GM12878 (cell line): ENCODE results near the gene LRRN1. TPM values are rescaled to one million over a fixed set of nuclear protein-coding genes. Genes with fewer than 3 reads are reported as not detected.

ENCODE experiments used
- ATAC-seq: fragments of 200-7000 bp; cut with Tn5 transposase; 3 replicates; pipeline ENCODE4 v1.9.1; 2020; ENCODE audit warnings: mild to moderate bottlenecking, moderate library complexity
- BruUV-seq: library from RNA; stranded (reverse); fragments of 400-500 nt; replicated peaks from 2 replicates; lab custom pipeline; 2021; lab: Mats Ljungman, UMichigan
- CTCF ChIA-PET: fragments of 300-600 bp; sonication (Branson Sonifier 250); formaldehyde crosslinking; extraction: SDS; loops from one replicate; lab custom pipeline; 2021; ENCODE audit warnings: inconsistent platforms; lab: Yijun Ruan, JAX
- POLR2A ChIA-PET: fragments of 350-600 bp; formaldehyde crosslinking; extraction: SDS; loops from one replicate; lab custom pipeline; 2021; ENCODE audit warnings: inconsistent platforms; lab: Charles Lee
- RAD21 ChIA-PET: fragments of 300-600 bp; sonication (Branson Sonifier 250); formaldehyde crosslinking; loops from one replicate; lab custom pipeline; 2023; ENCODE audit warnings: antibody characterized with exemption; ENCODE audit not compliant: unreplicated experiment; lab: Charles Lee
- SMC1A ChIA-PET: fragments of 300-600 bp; sonication (Branson Sonifier 250); formaldehyde crosslinking; loops from one replicate; lab custom pipeline; 2023; ENCODE audit not compliant: unreplicated experiment, uncharacterized antibody; lab: Charles Lee
- DNase-seq: peaks from one replicate; pipeline ENCODE4 v3.0.0-alpha.2; 2011; ENCODE audit warnings: low read depth, low spot score
- FAIRE-seq: peaks from 3 replicates; lab custom pipeline; 2011; peaks lifted over from hg19 to GRCh38; lab: Jason Lieb, UNC
- H2AFZ ChIP-seq: 2 replicates; pipeline ENCODE4 v1.6.0; 2011; ENCODE audit warnings: low read depth, low read length, control low read depth; ENCODE audit not compliant: control insufficient read depth
- H3K27ac ChIP-seq: 2 replicates; pipeline ENCODE4 v1.5.1; 2011; ENCODE audit warnings: control low read depth; ENCODE audit not compliant: control insufficient read depth, insufficient read depth
- H3K27me3 ChIP-seq, 2 experiments: replicated peaks in 1 of 2; 2 replicates each; pipeline versions ENCODE4 v1.6.0 to v1.6.1; 2011; ENCODE audit warnings: low read length in 1 of 2; ENCODE audit not compliant: control insufficient read depth in 2 of 2, insufficient read depth in 2 of 2
- H3K36me3 ChIP-seq, 2 experiments: 2 replicates each; pipeline ENCODE4 v1.5.1; 2011; ENCODE audit warnings: low read length in 1 of 2; ENCODE audit not compliant: control insufficient read depth in 2 of 2, insufficient read depth in 2 of 2
- H3K4me1 ChIP-seq: 2 replicates; pipeline ENCODE4 v1.6.1; 2011; ENCODE audit warnings: mild to moderate bottlenecking, low read length, moderate library complexity, mixed read lengths; ENCODE audit not compliant: control insufficient read depth, insufficient read depth
- H3K4me2 ChIP-seq: 2 replicates; pipeline ENCODE4 v1.6.0; 2011; ENCODE audit warnings: control low read depth; ENCODE audit not compliant: control insufficient read depth, insufficient read depth
- H3K4me3 ChIP-seq: fragments of 200-600 bp; sonication (generic); 2 replicates; pipeline ENCODE4 v1.5.1; 2016
- H3K79me2 ChIP-seq: 2 replicates; pipeline ENCODE4 v1.6.0; 2011; ENCODE audit warnings: low read length; ENCODE audit not compliant: control insufficient read depth, insufficient read depth
- H3K9ac ChIP-seq: 2 replicates; pipeline ENCODE4 v1.8.0; 2011; ENCODE audit warnings: low read length, control low read depth, mixed read lengths; ENCODE audit not compliant: control insufficient read depth, insufficient read depth
- H3K9me3 ChIP-seq: replicated peaks from 3 replicates; pipeline ENCODE4 v1.5.1; 2011; ENCODE audit warnings: mild to moderate bottlenecking, low read length; ENCODE audit not compliant: control insufficient read depth, insufficient read depth
- H4K20me1 ChIP-seq: 2 replicates; pipeline ENCODE4 v1.6.0; 2011; ENCODE audit not compliant: control insufficient read depth, insufficient read depth
- BCL11A ChIP-seq: IDR thresholded peaks from 2 replicates; pipeline ENCODE4 v1.6.1; 2011; ENCODE audit warnings: low read depth, low read length
- CREM ChIP-seq: IDR thresholded peaks from 2 replicates; pipeline ENCODE4 v1.6.1; 2014; ENCODE audit warnings: antibody characterized with exemption, low read depth
- GABPA ChIP-seq: IDR thresholded peaks from 2 replicates; pipeline ENCODE4 v1.6.1; 2014; ENCODE audit warnings: antibody characterized with exemption, low read depth, mild to moderate bottlenecking, inconsistent platforms
- GATAD2B ChIP-seq: fragments of 450-650 bp; conservative IDR thresholded peaks from 2 replicates; pipeline ENCODE4 v1.6.1; 2017; ENCODE audit warnings: low read depth, mild to moderate bottlenecking, moderate library complexity
- MYC ChIP-seq: IDR thresholded peaks from 2 replicates; pipeline ENCODE4 v1.6.1; 2011; ENCODE audit warnings: mild to moderate bottlenecking, low read length, moderate library complexity, inconsistent platforms; ENCODE audit not compliant: insufficient read depth, insufficient replicate concordance, insufficient read length, severe bottlenecking
- PAX5 ChIP-seq: IDR thresholded peaks from 2 replicates; pipeline ENCODE4 v1.6.1; 2011; ENCODE audit warnings: low read depth, low read length, borderline replicate concordance
- SPI1 ChIP-seq: IDR thresholded peaks from 2 replicates; pipeline ENCODE4 v1.6.1; 2011; ENCODE audit warnings: low read depth, mild to moderate bottlenecking, low read length, moderate library complexity, borderline replicate concordance; ENCODE audit not compliant: insufficient read depth
- SUZ12 ChIP-seq: fragments of 200-600 bp; sonication (generic); IDR thresholded peaks from one replicate; pipeline ENCODE4 v1.6.1; 2018; ENCODE audit warnings: antibody characterized with exemption, mild to moderate bottlenecking; ENCODE audit not compliant: unreplicated experiment
- ZNF384 ChIP-seq: IDR thresholded peaks from 2 replicates; pipeline ENCODE4 v1.6.1; 2012; ENCODE audit warnings: low read depth, mild to moderate bottlenecking, low read length, improper control_type of control experiment, borderline replicate concordance
- WGBS: methylation state at CpG from one replicate; pipeline ENCODE4 v1.1.6; 2016; ENCODE audit warnings: low lambda C conversion rate; ENCODE audit not compliant: insufficient replicate concordance, insufficient coverage; ENCODE audit errors: missing lambda C conversion rate; 5-methylcytosine and 5-hydroxymethylcytosine counted together
- in situ Hi-C: fragments of 300-500 bp; cut with MboI; formaldehyde crosslinking; loops from 9 replicates; pipeline ENCODE4 v1.14.3; 2018; ENCODE audit warnings: mixed read lengths
- intact Hi-C: fragments of 100-400 bp; cut with micrococcal nuclease; formaldehyde crosslinking; loops from one replicate; pipeline ENCODE4 v1.14.2; 2022; ENCODE audit not compliant: unreplicated experiment
- polyA plus RNA-seq, 11 experiments: library from polyadenylated mRNA; depleted of rRNA in 4 of 11; unstranded in 6 of 11; stranded (reverse) in 5 of 11; fragments of >200 nt; fragmentation: Nextera tagmentation in 4 of 11; fragmentation: Illumina TruSeq in 1 of 11; extraction: Ambion mirVana in 4 of 11; extraction: Trizol in 1 of 11; gene quantifications; 1 replicate in 1 of 11; 2 replicates in 10 of 11; pipeline versions ENCODE4 v1.2.1 to v1.2.3, GENCODE V29; 2011 to 2016; ENCODE audit warnings: inconsistent platforms in 2 of 11, missing spikeins in 2 of 11, low read depth in 1 of 11
- total RNA-seq, 4 experiments: library from RNA; depleted of rRNA in 3 of 4; stranded (reverse); fragments of >200 nt in 3 of 4; fragmentation: Illumina TruSeq in 1 of 4; extraction: Trizol in 1 of 4; gene quantifications; 2 replicates each; pipeline versions ENCODE4 v1.2.1 to v1.2.3, GENCODE V29; 2013 to 2021
- TF ChIP-seq, protein P1 (sequence below): IDR thresholded peaks from 2 replicates; pipeline ENCODE4 v1.6.1; 2012; ENCODE audit warnings: low read depth, low read length, improper control_type of control experiment

The LRRN1 gene
- total and polyA plus RNA-seq, 10 of the 15 experiments (the other 5 are each of a cell fraction or from before 2014, with no cell fraction given) = 0.01 to 0.04 TPM; not detected in 8

DNA sequence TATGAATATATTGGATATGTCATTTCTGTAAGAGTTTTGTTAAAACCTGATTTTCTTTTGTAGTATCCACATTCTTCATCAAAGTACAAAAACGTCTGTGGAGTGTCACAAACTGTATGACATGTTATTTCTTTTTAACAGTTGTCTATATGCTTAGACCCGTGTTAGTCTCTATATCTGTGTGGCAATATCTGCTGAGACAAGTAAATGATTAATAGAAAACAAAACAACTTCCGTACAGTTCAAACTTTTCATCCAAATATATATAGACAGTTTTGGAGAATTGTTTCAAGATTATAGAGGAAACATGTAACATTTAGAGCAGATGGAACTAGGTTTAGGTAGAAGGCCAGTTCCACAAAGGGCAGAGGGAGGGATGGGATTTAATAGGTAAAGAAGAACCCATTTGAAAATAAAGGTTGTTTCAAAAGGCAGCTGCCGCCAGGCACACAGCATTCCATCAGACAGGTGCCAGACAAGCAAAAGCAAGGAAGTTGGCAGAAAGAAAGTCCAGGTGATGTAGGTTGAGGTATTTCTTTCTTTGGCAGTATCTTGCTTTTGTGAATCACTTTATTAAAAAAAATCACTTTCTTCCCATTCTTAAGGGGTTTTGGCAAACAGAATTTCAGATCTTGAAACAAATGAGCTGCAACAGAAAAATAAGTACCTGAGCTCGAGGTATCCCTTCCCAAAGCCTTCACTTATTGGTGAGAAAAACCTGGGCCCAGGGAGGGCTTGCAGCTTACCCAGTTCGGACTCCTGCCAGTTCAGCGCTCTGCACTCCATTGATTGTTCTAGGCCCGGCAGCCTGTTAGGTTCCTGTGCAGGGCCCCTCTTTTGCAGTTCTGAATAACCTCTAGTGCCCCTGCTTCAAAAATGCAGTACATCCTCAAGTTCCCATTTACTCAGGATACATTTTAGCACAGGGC, 49.0 kb downstream of the LRRN1 start:
- no peak for TF ChIP-seq MYC
- no peak for TF ChIP-seq GATAD2B
- TF ChIP-seq BCL11A = no peak
- TF ChIP-seq SUZ12 = no peak
- no peak for TF ChIP-seq SPI1
- no peak for TF ChIP-seq PAX5
- TF ChIP-seq, protein P1, sequence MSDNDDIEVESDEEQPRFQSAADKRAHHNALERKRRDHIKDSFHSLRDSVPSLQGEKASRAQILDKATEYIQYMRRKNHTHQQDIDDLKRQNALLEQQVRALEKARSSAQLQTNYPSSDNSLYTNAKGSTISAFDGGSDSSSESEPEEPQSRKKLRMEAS = no peak
- TF ChIP-seq CREM = no peak
- no peak for TF ChIP-seq GABPA
- TF ChIP-seq ZNF384 = no peak
- intact Hi-C loops = no loop called here
- 42% methylated on average over 8 of the region's 8 CpGs for WGBS
- no peak for ATAC-seq
- no peak for DNase-seq
- in situ Hi-C loops = no loop called here
- no peak overlapping the region for H3K4me3 ChIP-seq
- no peak overlapping the region for H3K9ac ChIP-seq
- H3K27ac ChIP-seq = no peak overlapping the region
- no peaks in the 10 kb centered on the region for H3K36me3 ChIP-seq
- H3K9me3 ChIP-seq = no peaks in the 10 kb centered on the region
- H4K20me1 ChIP-seq = no peaks in the 10 kb centered on the region
- ChIA-PET POLR2A (no interaction called here), RAD21 (no interaction called here), CTCF (no interaction called here), SMC1A (no interaction called here)
- H3K4me2 ChIP-seq = no peak overlapping the region
- BruUV-seq = no TSS peak
- H3K79me2 ChIP-seq = no peaks in the 10 kb centered on the region
- H3K4me1 ChIP-seq = no peaks in the 10 kb centered on the region
- no peak overlapping the region for H2AFZ ChIP-seq
- FAIRE-seq = no peak
- no peaks in the 10 kb centered on the region for H3K27me3 ChIP-seq
